KMS-11 (cell line): ENCODE data around the gene RASA3.

Source experiments
- H2AFZ ChIP-seq: fragments of 200-600 bp; sonication (generic); 2 replicates; pipeline ENCODE4 v1.6.1; 2016; ENCODE audit warnings: antibody characterized with exemption, mixed run types, low read depth
- H3K27ac ChIP-seq: fragments of 200-600 bp; sonication (generic); 2 replicates; pipeline ENCODE4 v1.6.1; 2016; ENCODE audit warnings: mild to moderate bottlenecking, mixed run types
- H3K27me3 ChIP-seq: fragments of 200-600 bp; sonication (generic); 2 replicates; pipeline ENCODE4 v1.6.1; 2017; ENCODE audit warnings: mild to moderate bottlenecking, low read depth, mixed run types, moderate library complexity; ENCODE audit not compliant: insufficient read depth
- H3K36me3 ChIP-seq: fragments of 200-600 bp; sonication (generic); 2 replicates; pipeline ENCODE4 v1.6.1; 2017; ENCODE audit warnings: mild to moderate bottlenecking, mixed run types; ENCODE audit not compliant: insufficient read depth
- H3K4me1 ChIP-seq: fragments of 200-600 bp; sonication (generic); 2 replicates; pipeline ENCODE4 v1.6.1; 2016; ENCODE audit warnings: mild to moderate bottlenecking, low read depth, mixed run types; ENCODE audit not compliant: poor library complexity, severe bottlenecking
- H3K4me2 ChIP-seq: fragments of 200-600 bp; sonication (generic); 2 replicates; pipeline ENCODE4 v1.7.0; 2016; ENCODE audit warnings: mild to moderate bottlenecking, mixed run types
- H3K4me3 ChIP-seq: fragments of 200-600 bp; sonication (generic); IDR thresholded peaks from 2 replicates; pipeline ENCODE4 v1.6.1; 2017; ENCODE audit warnings: low read depth, low read length, mixed read lengths; ENCODE audit not compliant: insufficient read depth
- H3K79me2 ChIP-seq: fragments of 200-600 bp; sonication (generic); 2 replicates; pipeline ENCODE4 v1.6.1; 2016; ENCODE audit warnings: low read depth, mixed run types; ENCODE audit not compliant: insufficient read depth
- H3K9ac ChIP-seq: fragments of 200-600 bp; sonication (generic); 2 replicates; pipeline ENCODE4 v1.6.1; 2016; ENCODE audit warnings: mild to moderate bottlenecking, mixed run types
- H4K20me1 ChIP-seq: fragments of 200-600 bp; sonication (generic); 2 replicates; pipeline ENCODE4 v1.6.1; 2016; ENCODE audit warnings: mild to moderate bottlenecking, mixed run types; ENCODE audit not compliant: insufficient read depth
- CTCF ChIP-seq: fragments of 200-600 bp; sonication (generic); conservative IDR thresholded peaks from 2 replicates; pipeline ENCODE4 v1.6.1; 2017; ENCODE audit warnings: low read depth, mild to moderate bottlenecking, antibody characterized with exemption, low read length, moderate library complexity, mixed read lengths

Gene RASA3

GRCh38 chr13:114123448-114123847, 9.0 kb downstream of the RASA3 start:
- Histone ChIP-seq H3K4me2 (no peak overlapping the region), H3K4me3 (no peak overlapping the region), H2AFZ (no peak overlapping the region), H4K20me1 (no peaks in the 10 kb centered on the region), H3K27ac (no peak overlapping the region), H3K36me3 (no peaks in the 10 kb centered on the region), H3K27me3 (no peaks in the 10 kb centered on the region), H3K9ac (no peak overlapping the region), H3K79me2 (no peaks in the 10 kb centered on the region), H3K4me1 (no peaks in the 10 kb centered on the region)
- no peak for TF ChIP-seq CTCF

- H3K4me3 ChIP-seq: no peak overlapping the region
- no peak overlapping the region for H3K4me2 ChIP-seq
- no peaks in the 10 kb centered on the region for H3K4me1 ChIP-seq
- H3K36me3 ChIP-seq: no peaks in the 10 kb centered on the region
- no peak overlapping the region for H2AFZ ChIP-seq
- no peak overlapping the region for H3K9ac ChIP-seq
- H3K79me2 ChIP-seq: no peaks in the 10 kb centered on the region
- no peaks in the 10 kb centered on the region for H4K20me1 ChIP-seq
- H3K27me3 ChIP-seq: no peaks in the 10 kb centered on the region
- TF ChIP-seq CTCF: no peak
- no peak overlapping the region for H3K27ac ChIP-seq
Measured at GRCh38 chr13:114122591-114123211, 9.7 kb downstream of the RASA3 start.

GRCh38 chr13:114122127-114122511, 10.3 kb downstream of the RASA3 start:
- Histone ChIP-seq H3K79me2 (no peaks in the 10 kb centered on the region), H4K20me1 (no peaks in the 10 kb centered on the region), H3K27me3 (no peaks in the 10 kb centered on the region), H3K4me1 (no peaks in the 10 kb centered on the region), H3K4me3 (no peak overlapping the region), H3K36me3 (no peaks in the 10 kb centered on the region), H3K9ac (no peak overlapping the region), H3K27ac (no peak overlapping the region), H2AFZ (no peak overlapping the region), H3K4me2 (no peak overlapping the region)
- TF ChIP-seq CTCF: no peak

- Histone ChIP-seq H3K4me2 (no peak overlapping the region), H3K36me3 (no peaks in the 10 kb centered on the region), H3K27ac (no peak overlapping the region), H3K27me3 (no peaks in the 10 kb centered on the region), H3K9ac (no peak overlapping the region), H3K4me3 (no peak overlapping the region), H2AFZ (no peak overlapping the region), H3K79me2 (no peaks in the 10 kb centered on the region), H4K20me1 (no peaks in the 10 kb centered on the region), H3K4me1 (no peaks in the 10 kb centered on the region)
- TF ChIP-seq CTCF: no peak
Measured at GRCh38 chr13:114121496-114122126, 10.8 kb downstream of the RASA3 start.
